Panc1 (cell line): ENCODE results near the gene NID2. TPM values are rescaled to one million over a fixed set of nuclear protein-coding genes. Genes with fewer than 3 reads are reported as not detected.

Experiments used
- ATAC-seq: fragments of 200-7000 bp; cut with Tn5 transposase; 2 replicates; pipeline ENCODE4 v1.9.1; 2020; ENCODE audit warnings: mild to moderate bottlenecking, moderate library complexity
- BruUV-seq: library from RNA; stranded (reverse); fragments of 400-500 nt; replicated peaks from 2 replicates; lab custom pipeline; 2021; lab: Mats Ljungman, UMichigan
- CTCF ChIA-PET: fragments of 300-600 bp; sonication (Branson Sonifier 250); formaldehyde crosslinking; loops from one replicate; lab custom pipeline; 2022; ENCODE audit warnings: antibody characterized with exemption; lab: Charles Lee
- POLR2A ChIA-PET: fragments of 300-600 bp; sonication (Branson Sonifier 250); formaldehyde crosslinking; loops from one replicate; lab custom pipeline; 2022; ENCODE audit warnings: antibody characterized with exemption; lab: Charles Lee
- DNase-seq: peaks from one replicate; pipeline ENCODE4 v3.0.0-alpha.2; 2010; ENCODE audit warnings: low read depth, low spot score
- H3K27ac ChIP-seq: 2 replicates; pipeline ENCODE4 v1.5.1; 2011; ENCODE audit warnings: mild to moderate bottlenecking, low read length, inconsistent platforms
- H3K27me3 ChIP-seq: fragments of 200-500 bp; sonication (Bioruptor generic); 2 replicates; pipeline ENCODE4 v1.6.0; 2014; ENCODE audit warnings: low read length, inconsistent platforms; ENCODE audit not compliant: control insufficient read depth, insufficient read depth
- H3K36me3 ChIP-seq: fragments of 200-500 bp; sonication (Bioruptor generic); 2 replicates; pipeline ENCODE4 v1.5.1; 2014; ENCODE audit warnings: inconsistent platforms, mild to moderate bottlenecking, low read length, moderate library complexity; ENCODE audit not compliant: control insufficient read depth, insufficient read depth
- H3K4me1 ChIP-seq: 2 replicates; pipeline ENCODE4 v1.5.1; 2011; ENCODE audit warnings: inconsistent platforms, mild to moderate bottlenecking, low read length, moderate library complexity; ENCODE audit not compliant: control insufficient read depth, insufficient read depth
- H3K4me3 ChIP-seq, 2 experiments: 2 replicates each; pipeline ENCODE4 v1.5.1; 2011 to 2012; ENCODE audit warnings: low read depth in 2 of 2, low read length in 2 of 2, mild to moderate bottlenecking in 2 of 2, inconsistent platforms in 1 of 2, moderate library complexity in 1 of 2
- H3K9me3 ChIP-seq: fragments of 200-500 bp; sonication (Bioruptor generic); 2 replicates; pipeline ENCODE4 v1.5.1; 2014; ENCODE audit warnings: low read depth, mild to moderate bottlenecking, inconsistent platforms, low read length, moderate library complexity; ENCODE audit not compliant: control insufficient read depth, insufficient read depth
- POLR2AphosphoS5 ChIP-seq: IDR thresholded peaks from 2 replicates; pipeline ENCODE4 v1.6.1; 2012; ENCODE audit warnings: mild to moderate bottlenecking, low read depth, low read length, moderate library complexity
- REST ChIP-seq, 2 experiments: IDR thresholded peaks; 2 replicates each; pipeline ENCODE4 v1.6.1; 2011 to 2012; ENCODE audit warnings: low read depth in 2 of 2, control low read depth in 1 of 2, low read length in 1 of 2, mild to moderate bottlenecking in 1 of 2, moderate library complexity in 1 of 2; ENCODE audit not compliant: insufficient read depth in 1 of 2
- SIN3A ChIP-seq: IDR thresholded peaks from 2 replicates; pipeline ENCODE4 v1.6.1; 2012; ENCODE audit warnings: low read depth, mild to moderate bottlenecking, low read length, moderate library complexity, borderline replicate concordance; ENCODE audit not compliant: insufficient read depth
- TCF7L2 ChIP-seq: IDR thresholded peaks from 2 replicates; pipeline ENCODE4 v1.6.1; 2011; ENCODE audit warnings: mild to moderate bottlenecking, low read depth, low read length, inconsistent platforms
- in situ Hi-C: cut with HindIII; loops from 2 replicates; pipeline ENCODE4 v1.10.0; 2016; ENCODE audit warnings: low sequenced_read_pairs, low pct_unique_long_range_greater_than_20kb
- intact Hi-C: fragments of 100-400 bp; cut with micrococcal nuclease; formaldehyde crosslinking; loops from one replicate; pipeline ENCODE4 v1.10.0; 2022; ENCODE audit not compliant: unreplicated experiment
- total RNA-seq: library from RNA; stranded (reverse); gene quantifications from one replicate; pipeline ENCODE4 v1.2.1, GENCODE V29; 2021; ENCODE audit not compliant: unreplicated experiment
- TF ChIP-seq, protein P1 (sequence below): fragments of 450-650 bp; IDR thresholded peaks from 2 replicates; pipeline ENCODE4 v1.5.1; 2017; ENCODE audit warnings: mild to moderate bottlenecking

The NID2 gene
- total RNA-seq, 1 experiment from 2014 or later: 0.36 TPM

- no peak overlapping the region for H3K4me3 ChIP-seq
- ATAC-seq (no peak), DNase-seq (no peak)
- intact Hi-C loops (no loop called here), in situ Hi-C loops (no loop called here)
- BruUV-seq: no TSS peak
- POLR2A ChIA-PET: no interaction called here
- TF ChIP-seq POLR2AphosphoS5 (no peak), REST (IDR thresholded peaks at IDR 0.05; ENCODE audit: insufficient read depth in 1 of 2, low read depth in 2 of 2, low read length in 1 of 2) (no peak), TCF7L2 (no peak), SIN3A (no peak)
- TF ChIP-seq, protein P1, sequence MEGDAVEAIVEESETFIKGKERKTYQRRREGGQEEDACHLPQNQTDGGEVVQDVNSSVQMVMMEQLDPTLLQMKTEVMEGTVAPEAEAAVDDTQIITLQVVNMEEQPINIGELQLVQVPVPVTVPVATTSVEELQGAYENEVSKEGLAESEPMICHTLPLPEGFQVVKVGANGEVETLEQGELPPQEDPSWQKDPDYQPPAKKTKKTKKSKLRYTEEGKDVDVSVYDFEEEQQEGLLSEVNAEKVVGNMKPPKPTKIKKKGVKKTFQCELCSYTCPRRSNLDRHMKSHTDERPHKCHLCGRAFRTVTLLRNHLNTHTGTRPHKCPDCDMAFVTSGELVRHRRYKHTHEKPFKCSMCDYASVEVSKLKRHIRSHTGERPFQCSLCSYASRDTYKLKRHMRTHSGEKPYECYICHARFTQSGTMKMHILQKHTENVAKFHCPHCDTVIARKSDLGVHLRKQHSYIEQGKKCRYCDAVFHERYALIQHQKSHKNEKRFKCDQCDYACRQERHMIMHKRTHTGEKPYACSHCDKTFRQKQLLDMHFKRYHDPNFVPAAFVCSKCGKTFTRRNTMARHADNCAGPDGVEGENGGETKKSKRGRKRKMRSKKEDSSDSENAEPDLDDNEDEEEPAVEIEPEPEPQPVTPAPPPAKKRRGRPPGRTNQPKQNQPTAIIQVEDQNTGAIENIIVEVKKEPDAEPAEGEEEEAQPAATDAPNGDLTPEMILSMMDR: no peak
- peaks cover 12% of the 10 kb centered on the region for H3K4me1 ChIP-seq
- H3K9me3 ChIP-seq: no peaks in the 10 kb centered on the region
- H3K36me3 ChIP-seq: peaks cover 33% of the 10 kb centered on the region
- no peaks in the 10 kb centered on the region for H3K27me3 ChIP-seq
- CTCF ChIA-PET: no interaction called here
- no peak overlapping the region for H3K27ac ChIP-seq
Measured at GRCh38 chr14:51993285-51993920, 75.5 kb downstream of the NID2 start.

DNA sequence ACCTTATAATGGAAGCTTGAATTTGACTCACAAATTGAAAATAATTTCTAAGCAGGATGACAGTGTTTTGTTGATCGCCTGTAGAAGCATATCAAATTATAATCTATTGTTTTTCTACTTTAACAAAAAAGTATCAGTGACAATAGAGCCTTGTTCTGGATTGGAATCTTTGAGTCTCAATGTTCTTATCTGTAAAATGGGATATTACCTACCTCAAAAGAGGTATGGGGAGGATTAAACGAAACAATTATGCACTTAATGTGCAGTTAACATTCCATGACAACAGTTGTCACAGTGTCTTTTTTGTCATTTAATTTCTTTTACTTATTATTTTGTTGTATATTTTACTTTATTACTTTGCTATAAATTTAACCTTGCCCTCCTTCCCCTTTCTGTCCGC lies 78.4 kb downstream of the NID2 start:
- TF ChIP-seq POLR2AphosphoS5 (no peak), SIN3A (no peak)
- intact Hi-C loops: no loop called here
- Histone ChIP-seq H3K4me1 (peaks cover 12% of the 10 kb centered on the region), H3K4me3 (peak overlapping the region; percentile 94 to 98), H3K27me3 (no peaks in the 10 kb centered on the region), H3K36me3 (peaks cover 20% of the 10 kb centered on the region), H3K27ac (peak overlapping the region; percentile 91), H3K9me3 (no peaks in the 10 kb centered on the region)
- ATAC-seq: no peak
- no peak for DNase-seq
- ChIA-PET POLR2A (no interaction called here), CTCF (no interaction called here)
- no TSS peak for BruUV-seq
- in situ Hi-C loops: no loop called here
